Ecto neural progenitor cell (in vitro differentiated cells): ENCODE data around the gene PIF1.
"Not testable (repeated sequence)": the region's sequence is repeated elsewhere in the genome, so short reads cannot be mapped to it uniquely, and the experiment has no call there.

Experiments used
- DNase-seq: peaks from one replicate; pipeline ENCODE4 v3.0.0-alpha.2; 2018; ENCODE audit warnings: low spot score

Gene PIF1

DNA sequence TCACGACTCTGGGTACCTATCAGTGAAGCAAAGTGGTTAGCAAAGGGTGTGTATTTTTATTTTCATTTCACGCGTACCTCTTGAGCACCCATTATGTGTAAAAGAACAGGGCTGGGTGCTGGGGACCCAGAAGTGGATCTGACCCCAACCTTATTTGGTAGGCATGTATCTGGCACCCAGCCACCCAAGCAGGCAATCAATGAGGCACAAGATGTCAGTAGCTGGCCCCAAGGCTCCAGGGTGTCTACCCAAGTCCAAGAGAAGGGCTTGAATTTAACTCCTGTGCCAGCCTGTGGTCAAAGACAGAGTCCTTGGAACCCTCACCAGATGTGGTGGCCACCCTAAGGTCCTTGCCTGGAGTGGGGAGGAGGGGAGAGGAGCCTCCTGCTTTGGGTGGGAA lies 22.0 kb upstream of the PIF1 start:
- DNase-seq, result no peak

DNA sequence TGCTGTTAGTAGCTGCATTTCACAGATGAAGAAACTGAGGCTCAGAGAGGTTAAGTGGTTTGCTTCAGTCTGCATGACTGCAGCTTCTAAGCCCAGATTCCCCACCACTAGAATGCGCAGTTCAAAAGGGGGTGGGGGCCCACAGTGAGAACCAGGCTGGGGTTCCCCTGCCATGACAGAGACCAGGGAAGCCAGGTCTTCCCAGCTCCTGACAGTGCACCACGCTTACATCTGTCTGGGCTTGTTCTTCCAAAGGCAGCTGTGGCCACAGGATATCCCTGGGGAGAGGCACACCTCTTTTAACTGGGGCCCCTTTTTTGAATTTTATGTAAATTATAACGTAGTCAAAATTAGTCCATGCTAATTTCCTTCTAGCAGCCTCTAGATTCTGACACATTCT lies 21.6 kb upstream of the PIF1 start:
- DNase-seq, result no peak

- DNase-seq, result no peak
Observed at GRCh38 chr15:64845831-64846595, 20.6 kb upstream of the PIF1 start.

- DNase-seq, result no peak
Observed at GRCh38 chr15:64845183-64845611, 19.8 kb upstream of the PIF1 start.

- no peak for DNase-seq
Observed at GRCh38 chr15:64844576-64845145, 19.2 kb upstream of the PIF1 start.

GRCh38 chr15:64843991-64844390 lies 18.5 kb upstream of the PIF1 start:
- no peak for DNase-seq

- DNase-seq, result no peak
Observed at GRCh38 chr15:64842986-64843561, 17.6 kb upstream of the PIF1 start.

DNA sequence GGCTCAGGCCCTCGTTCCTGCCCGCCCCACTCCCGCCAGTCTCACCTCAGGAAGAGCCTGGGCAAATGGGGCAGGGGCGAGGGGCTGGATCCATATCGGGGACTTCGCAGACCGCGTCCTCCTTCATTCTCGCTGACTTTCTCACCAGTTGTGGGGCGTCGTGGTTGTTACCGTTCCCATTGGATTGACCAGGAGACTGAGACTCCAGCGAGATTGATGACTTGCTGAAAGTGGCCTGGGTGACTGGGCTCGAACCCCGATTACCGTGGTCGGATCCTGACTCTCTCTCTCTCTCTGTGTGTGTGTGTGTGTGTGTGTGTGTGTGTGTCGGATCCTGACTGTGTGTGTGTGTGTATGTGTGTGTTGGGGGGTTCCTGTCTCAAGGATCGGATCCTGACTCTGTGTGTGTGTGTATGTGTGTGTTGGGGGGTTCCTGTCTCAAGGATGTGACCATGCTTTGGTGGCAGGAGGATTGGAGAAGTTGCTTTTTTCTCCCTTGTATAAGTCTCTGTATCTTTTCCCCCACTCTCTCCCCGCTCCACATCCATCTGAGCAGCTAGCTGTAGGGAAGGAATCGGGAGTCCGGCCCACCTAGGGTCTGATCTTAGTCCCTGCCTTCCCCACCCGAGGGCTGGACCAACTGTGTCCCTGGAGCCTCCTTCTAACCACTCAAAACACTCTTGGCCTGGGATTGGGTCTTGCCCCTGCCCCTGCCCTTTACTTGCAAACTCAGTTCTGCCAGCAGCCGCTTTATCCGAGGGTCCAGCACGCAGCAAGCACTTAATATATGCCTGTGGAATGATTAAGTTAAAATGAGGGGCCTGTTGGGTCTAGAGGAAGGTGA lies 16.9 kb upstream of the PIF1 start:
- peak; percentile 62 for DNase-seq

- peak; percentile 98 for DNase-seq
Observed at GRCh38 chr15:64841344-64842095, 16.1 kb upstream of the PIF1 start, which contains the start of gene PLEKHO2. Gene PLEKHO2 (plus strand): TSS chr15:64841915. CDS start chr15:64842017, 102 bp downstream.

- no peak for DNase-seq
Observed at GRCh38 chr15:64841060-64841343, 15.6 kb upstream of the PIF1 start.

- no peak for DNase-seq
Observed at GRCh38 chr15:64837502-64837901, 12.1 kb upstream of the PIF1 start.

GRCh38 chr15:64836023-64836536 lies 10.6 kb upstream of the PIF1 start:
- no peak for DNase-seq

DNA sequence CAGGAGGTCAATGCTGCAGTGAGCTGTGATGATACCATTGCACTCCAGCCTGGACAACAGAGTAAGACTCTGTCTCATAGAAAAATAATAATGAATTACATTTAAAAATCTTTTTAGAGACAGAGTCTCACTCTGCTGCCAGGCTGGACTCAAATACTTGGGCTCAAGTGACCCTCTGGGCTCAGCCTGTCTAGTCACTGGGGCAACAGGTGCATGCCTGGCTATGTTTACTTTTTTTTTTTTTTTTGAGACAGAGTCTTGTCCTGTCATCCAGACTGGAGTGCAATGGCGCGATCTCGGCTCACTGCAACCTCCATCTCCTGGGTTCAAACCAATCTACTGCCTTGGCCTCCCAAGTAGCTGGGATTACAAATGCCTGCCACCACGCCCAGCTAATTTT lies 8.2 kb upstream of the PIF1 start:
- no peak for DNase-seq

DNA sequence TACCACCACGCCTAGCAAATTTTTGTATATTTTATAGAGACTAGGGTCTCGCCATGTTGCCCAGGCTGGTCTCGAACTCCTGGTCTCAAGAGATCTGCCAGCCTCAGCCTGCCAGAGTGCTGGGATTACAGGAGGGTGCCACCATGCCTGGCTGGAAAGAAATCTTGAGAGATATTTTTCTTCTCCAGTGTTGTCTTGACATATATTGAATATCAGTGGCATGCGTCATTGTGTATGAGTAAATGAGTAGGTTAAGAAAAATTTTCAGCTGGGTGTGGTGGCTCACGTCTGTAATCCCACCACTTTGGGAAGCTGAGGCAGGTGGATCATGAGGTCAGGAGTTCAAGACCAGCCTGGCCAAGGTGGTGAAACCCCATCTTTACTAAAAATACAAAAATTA lies 3.5 kb upstream of the PIF1 start:
- no peak for DNase-seq

DNA sequence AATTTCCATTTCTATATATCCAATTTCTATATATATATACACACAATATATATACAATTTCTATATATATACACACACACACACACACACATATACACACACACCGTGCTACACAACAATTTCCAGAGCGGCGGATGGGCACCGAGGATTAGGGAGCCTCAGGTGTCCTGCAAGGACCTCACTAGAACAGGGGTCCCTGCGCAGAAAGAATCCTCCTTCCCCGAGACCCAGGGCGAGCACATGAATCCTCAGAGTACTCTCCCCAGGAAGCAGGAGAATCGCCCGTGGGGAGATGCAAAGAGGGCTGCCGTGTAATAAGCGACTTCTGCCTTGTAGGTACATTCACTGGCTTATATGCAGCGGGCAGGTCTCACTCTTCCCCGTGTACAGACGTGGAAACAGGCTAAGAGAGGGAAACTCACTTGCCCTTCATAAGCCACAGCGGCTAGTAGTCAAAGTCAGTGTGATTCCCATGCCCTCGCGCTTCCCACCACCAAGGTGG lies 467 bp downstream of the PIF1 start:
- DNase-seq, result no peak

GRCh38 chr15:64816452-64816851 lies 9.0 kb downstream of the PIF1 start:
- no peak for DNase-seq

DNA sequence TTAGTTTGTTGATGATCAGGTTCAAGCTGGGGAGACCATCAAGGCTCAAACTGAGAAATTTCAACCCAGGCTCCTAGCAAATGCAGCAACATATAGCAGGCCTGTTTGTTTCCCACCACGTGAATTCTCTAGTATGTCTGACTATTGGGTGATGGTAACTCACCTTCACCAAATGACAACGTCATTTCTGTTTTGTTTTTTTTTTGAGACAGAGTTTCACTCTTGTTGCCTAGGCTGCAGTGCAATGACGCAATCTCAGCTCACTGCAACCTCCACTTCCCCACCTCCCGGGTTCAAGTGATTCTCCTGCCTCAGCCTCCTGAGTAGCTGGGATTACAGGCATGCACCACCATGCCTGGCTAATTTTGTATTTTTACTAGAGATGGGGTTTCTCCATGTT lies 10.5 kb downstream of the PIF1 start:
- not testable (repeated sequence) for DNase-seq

- not testable (repeated sequence) for DNase-seq
Observed at GRCh38 chr15:64814283-64814682, 11.2 kb downstream of the PIF1 start.

DNA sequence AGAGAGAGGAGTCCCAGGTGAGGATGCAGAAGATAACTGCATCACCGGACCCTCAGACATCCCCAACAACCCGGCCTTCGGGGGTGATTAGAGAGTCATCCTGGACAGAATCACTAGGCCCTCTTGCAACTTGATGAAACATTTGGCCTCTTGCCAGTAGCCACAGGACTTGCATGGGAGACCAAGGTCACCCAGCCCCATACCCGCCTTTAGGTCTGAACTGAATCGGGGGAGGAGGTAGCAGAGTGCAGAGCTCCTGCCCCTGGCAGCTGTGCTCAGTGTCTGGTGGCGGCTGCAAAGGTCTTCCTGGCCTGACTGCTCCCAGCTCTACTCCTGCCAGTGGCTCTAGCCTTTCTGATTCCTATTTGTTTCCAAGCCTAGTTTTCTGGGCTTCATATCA lies 12.4 kb downstream of the PIF1 start:
- DNase-seq, result no peak

- DNase-seq, result no peak
Observed at GRCh38 chr15:64810497-64811326, 14.7 kb downstream of the PIF1 start.
